ENCODE results near the gene ZFP36L1. TPM values are rescaled to one million over a fixed set of nuclear protein-coding genes. Genes with fewer than 3 reads are reported as not detected.

Gene ZFP36L1
- total RNA-seq, 1 donor from 2014 or later = 1,405 TPM

GRCh38 chr14:68740788-68741476 is 51.9 kb downstream of the ZFP36L1 start:
- intact Hi-C loops (cut with DNase I) = no loop called here
- Histone ChIP-seq H3K4me3 (no peak overlapping the region), H3K27me3 (no peaks in the 10 kb centered on the region)

GRCh38 chr14:68739701-68740100 is 53.2 kb downstream of the ZFP36L1 start:
- Histone ChIP-seq H3K4me3 (no peak overlapping the region), H3K4me1 (peaks cover 22% of the 10 kb centered on the region), H3K36me3 (no peaks in the 10 kb centered on the region), H3K27ac (no peak overlapping the region), H3K27me3 (no peaks in the 10 kb centered on the region), H3K9me3 (no peaks in the 10 kb centered on the region)
- no peak for TF ChIP-seq POLR2AphosphoS5 (IDR thresholded peaks at IDR 0.05; ENCODE audit: insufficient read depth in 1 of 2, low read depth in 1 of 2)
- TF ChIP-seq CTCF (IDR thresholded peaks at IDR 0.05) = no peak
- no peak for TF ChIP-seq POLR2A (IDR thresholded peaks at IDR 0.05)
- DNase-seq (ENCODE audit: extremely low spot score in 2 of 2) = no peak
- intact Hi-C loops (cut with DNase I) = no loop called here

More at GRCh38 chr14:68740788-68741476, 51.9 kb downstream of the ZFP36L1 start:
- DNase-seq (ENCODE audit: extremely low spot score in 2 of 2) = no peak
- Histone ChIP-seq H3K36me3 (no peaks in the 10 kb centered on the region), H3K9me3 (no peaks in the 10 kb centered on the region), H3K4me1 (peaks cover 16% of the 10 kb centered on the region), H3K27ac (no peak overlapping the region)
- TF ChIP-seq POLR2A (IDR thresholded peaks at IDR 0.05) (no peak), POLR2AphosphoS5 (IDR thresholded peaks at IDR 0.05; ENCODE audit: insufficient read depth in 1 of 2, low read depth in 1 of 2) (no peak), CTCF (IDR thresholded peaks at IDR 0.05) (no peak)

- intact Hi-C loops (cut with DNase I) = no loop called here
Observed at GRCh38 chr14:68738559-68738958, 54.3 kb downstream of the ZFP36L1 start.

More at GRCh38 chr14:68738559-68738958, 54.3 kb downstream of the ZFP36L1 start:
- Histone ChIP-seq H3K9me3 (no peaks in the 10 kb centered on the region), H3K27me3 (no peaks in the 10 kb centered on the region), H3K27ac (no peak overlapping the region), H3K36me3 (no peaks in the 10 kb centered on the region), H3K4me1 (peaks cover 28% of the 10 kb centered on the region), H3K4me3 (no peak overlapping the region)
- no peak for TF ChIP-seq POLR2AphosphoS5 (IDR thresholded peaks at IDR 0.05; ENCODE audit: insufficient read depth in 1 of 2, low read depth in 1 of 2)
- TF ChIP-seq POLR2A (IDR thresholded peaks at IDR 0.05) = no peak
- no peak for TF ChIP-seq CTCF (IDR thresholded peaks at IDR 0.05)
- DNase-seq (ENCODE audit: extremely low spot score in 2 of 2) = no peak

Other genes with a start within 250 kb of the ZFP36L1 start
- gene ACTN1, start 186.2 kb upstream of the ZFP36L1 start, total RNA-seq = 209 TPM

All from vagina (tissue), 2 donors.